GM19397 (cell line): ENCODE results near the gene OSBPL2.

Experiments used
- ATAC-seq: cut with Tn5 transposase; IDR thresholded peaks from one replicate; pipeline ENCODE4 v1.9.1; 2021; ENCODE audit warnings: mild to moderate bottlenecking, moderate library complexity; ENCODE audit not compliant: unreplicated experiment

Gene OSBPL2

GRCh38 chr20:62277253-62277652 lies 38.9 kb downstream of the OSBPL2 start:
- no peak for ATAC-seq

DNA sequence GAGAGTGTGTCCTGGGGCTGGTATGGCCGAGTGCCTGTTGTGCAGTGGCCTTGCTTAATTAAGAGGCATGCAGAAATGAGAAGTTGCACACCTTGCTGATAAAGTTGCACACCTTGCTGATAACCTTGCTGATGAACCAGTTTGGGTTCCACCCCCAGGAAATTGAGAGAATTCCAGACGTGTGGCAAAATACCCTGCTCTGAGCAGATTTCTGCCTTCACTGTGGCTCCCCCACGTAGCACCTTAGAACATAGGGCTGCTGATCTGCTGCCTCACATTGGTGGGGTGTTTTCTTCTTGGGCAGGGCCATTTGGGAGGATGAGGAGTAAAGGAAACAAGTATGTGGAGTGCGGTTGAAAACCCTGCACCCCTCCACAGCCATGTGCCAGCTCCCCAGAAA lies 42.0 kb downstream of the OSBPL2 start:
- no peak for ATAC-seq

DNA sequence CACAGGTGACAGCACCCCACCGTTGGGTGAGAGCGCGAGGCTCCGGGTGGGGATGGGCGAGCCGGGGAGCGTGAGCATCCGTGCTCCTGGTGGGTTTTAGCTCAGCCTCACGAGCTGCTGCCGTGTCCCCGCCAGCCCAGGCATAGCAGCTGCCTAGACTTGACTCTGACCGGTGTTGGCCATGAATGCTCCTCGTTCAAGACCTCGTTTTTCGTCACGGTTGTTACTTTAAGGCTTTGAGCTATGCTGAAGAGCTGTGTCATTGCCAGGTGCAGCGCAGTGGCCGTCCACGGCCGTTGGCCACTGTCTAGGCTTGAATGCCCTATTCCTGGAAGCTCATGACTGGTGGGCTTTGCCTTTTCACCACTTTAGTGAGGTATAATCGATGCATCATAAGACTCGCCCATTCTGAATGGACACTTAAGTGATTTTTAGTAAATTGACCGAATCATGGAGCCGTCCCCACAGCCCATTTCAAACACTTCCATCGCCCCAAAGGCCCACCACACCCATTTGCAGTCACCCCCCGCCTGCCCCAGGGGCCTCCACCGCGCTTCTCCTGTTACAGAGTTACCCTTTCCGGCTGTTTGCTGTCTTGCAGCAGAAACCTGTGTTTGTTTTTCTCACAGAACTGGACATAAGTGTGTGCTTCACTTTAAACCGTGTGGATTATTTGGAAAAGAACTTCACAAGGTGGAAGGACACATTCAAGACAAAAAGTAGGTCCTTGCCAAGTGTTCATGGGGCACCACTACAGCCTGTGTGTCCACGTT lies 43.0 kb downstream of the OSBPL2 start:
- no peak for ATAC-seq

DNA sequence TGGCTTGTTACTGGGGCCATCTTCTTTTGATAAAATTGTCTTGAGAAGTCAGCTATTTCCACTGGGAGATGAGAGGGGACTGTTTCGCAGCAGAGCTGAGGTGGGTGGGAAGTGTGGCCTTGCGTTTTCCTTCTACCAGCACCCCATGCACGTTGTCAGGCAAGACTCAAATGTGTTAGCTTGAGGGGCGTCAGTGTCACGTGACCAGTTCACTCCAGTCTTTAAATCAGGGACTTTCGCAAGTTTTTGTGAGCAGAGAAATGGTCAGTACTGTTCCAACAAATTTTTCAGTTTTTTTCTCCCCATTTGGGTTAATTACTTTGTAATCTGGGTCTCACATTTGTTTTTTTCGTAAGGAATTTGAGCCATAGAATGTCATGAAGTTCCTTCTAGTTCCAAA lies 43.8 kb downstream of the OSBPL2 start:
- no peak for ATAC-seq

- no peak for ATAC-seq
Observed at GRCh38 chr20:62282877-62283503, 44.7 kb downstream of the OSBPL2 start.

GRCh38 chr20:62284448-62284847 lies 46.1 kb downstream of the OSBPL2 start:
- ATAC-seq = no peak

DNA sequence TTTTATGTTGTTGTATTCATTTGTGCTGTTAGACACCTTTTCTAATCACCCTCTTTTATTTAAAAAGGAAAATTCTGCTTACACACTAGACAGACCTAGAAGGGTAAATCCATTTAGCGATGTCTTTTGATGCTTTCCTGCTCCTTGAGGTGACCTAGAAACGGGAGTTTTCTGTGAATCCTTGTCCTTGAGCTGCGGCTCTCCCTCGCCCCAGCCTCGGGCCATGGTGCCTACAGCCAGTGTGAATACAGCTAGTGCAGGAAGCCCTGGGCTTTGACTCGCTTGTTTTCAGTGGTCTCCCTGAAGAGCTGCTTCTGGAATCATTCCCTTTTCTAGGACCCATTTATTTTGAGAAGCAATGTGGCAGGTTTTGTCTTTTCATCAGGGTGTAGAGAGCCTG lies 46.8 kb downstream of the OSBPL2 start:
- no peak for ATAC-seq

- ATAC-seq = no peak
Observed at GRCh38 chr20:62285722-62286121, 47.4 kb downstream of the OSBPL2 start.

GRCh38 chr20:62286493-62287064 lies 48.3 kb downstream of the OSBPL2 start:
- ATAC-seq = no peak

GRCh38 chr20:62287129-62287528 lies 48.8 kb downstream of the OSBPL2 start:
- ATAC-seq = no peak

- ATAC-seq = no peak
Observed at GRCh38 chr20:62287759-62288534, 49.6 kb downstream of the OSBPL2 start.

- no peak for ATAC-seq
Observed at GRCh38 chr20:62288535-62289105, 50.3 kb downstream of the OSBPL2 start.

GRCh38 chr20:62289131-62289530 lies 50.8 kb downstream of the OSBPL2 start:
- no peak for ATAC-seq

- ATAC-seq = no peak
Observed at GRCh38 chr20:62289898-62290297, 51.6 kb downstream of the OSBPL2 start.

DNA sequence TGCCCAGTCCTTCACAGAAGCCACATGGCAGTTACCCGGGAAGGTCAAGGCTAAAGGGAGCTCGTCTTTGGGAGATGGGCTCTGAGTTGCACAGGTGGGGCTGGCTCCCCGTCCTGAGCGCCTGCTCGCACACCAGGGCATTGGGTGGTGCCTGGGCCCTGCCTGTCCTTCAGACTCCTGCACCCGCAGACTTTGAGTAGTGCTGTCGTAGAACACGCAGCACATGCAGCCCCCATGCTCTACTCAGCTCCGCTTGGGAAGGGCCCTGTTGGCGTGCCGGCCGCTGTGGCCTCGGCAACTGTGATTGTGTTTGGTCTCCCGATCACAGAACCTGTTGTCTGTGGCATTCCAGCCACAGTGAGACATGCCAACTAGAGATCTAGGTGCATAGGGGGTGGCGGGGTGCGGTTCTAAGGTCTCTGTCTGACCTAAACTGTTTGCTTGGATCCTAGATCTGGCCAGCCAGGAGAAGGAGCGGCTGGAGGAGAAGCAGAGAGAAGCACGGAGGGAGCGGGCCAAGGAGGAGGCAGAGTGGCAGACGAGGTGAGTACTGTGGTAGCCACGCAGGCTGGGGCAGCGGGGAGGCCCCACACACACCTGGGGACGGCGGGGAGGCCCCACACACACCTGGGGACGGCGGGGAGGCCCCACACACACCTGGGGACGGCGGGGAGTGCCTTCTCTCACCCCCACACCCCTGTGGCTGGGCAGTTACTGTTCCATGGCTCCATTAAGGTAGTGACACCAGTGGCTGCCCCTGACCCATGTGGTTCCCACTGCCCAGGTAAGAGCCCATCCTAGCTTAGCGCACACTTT lies 53.1 kb downstream of the OSBPL2 start:
- ATAC-seq = no peak

DNA sequence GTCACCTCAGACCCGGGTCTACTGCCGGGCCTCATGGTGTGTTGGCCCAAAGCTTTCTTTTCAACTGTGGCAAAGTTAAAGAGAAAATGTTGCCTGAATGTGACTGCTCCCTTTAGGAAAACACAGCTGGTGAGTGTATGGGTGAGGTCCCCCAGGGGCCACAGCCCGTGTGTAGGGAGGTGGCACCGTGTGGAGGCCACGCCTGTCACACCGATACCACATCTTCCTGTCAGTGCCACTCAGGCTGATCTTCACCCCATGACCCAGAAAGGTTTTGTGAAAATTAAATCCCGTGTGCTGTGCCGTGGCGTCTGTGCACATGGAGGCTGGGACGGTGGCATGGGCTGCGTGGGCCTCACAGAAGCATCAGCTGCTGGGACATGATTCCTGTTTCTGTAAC lies 53.8 kb downstream of the OSBPL2 start:
- ATAC-seq = no peak

GRCh38 chr20:62293111-62293784 lies 54.9 kb downstream of the OSBPL2 start:
- ATAC-seq = no peak

- ATAC-seq = no peak
Observed at GRCh38 chr20:62293946-62294345, 55.6 kb downstream of the OSBPL2 start.

DNA sequence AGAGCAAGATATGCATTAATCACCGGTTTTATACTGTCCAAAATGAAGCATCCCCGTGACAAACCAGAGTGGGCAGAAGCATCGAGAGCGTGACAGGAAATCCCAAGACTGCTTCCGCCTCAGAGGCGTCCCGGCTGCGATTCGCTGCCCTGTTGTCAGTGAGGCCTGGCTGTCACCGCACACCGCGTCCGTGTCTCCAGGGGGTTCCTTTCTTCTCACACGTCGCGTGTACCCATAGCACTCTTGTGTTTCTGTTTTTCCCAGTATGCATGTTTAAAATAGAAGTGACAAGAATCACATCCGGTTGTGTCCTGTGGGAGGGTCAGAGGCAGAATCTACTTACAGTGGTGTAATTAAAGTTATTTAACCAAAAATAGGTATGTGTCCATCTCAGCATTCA lies 56.2 kb downstream of the OSBPL2 start:
- no peak for ATAC-seq
